Lung (tissue), 12 donors: ENCODE measurements around the gene ACTL10. TPM values are rescaled to one million over a fixed set of nuclear protein-coding genes. Genes with fewer than 3 reads are reported as not detected.

ENCODE experiments used
- ATAC-seq: fragments of 200-7000 bp; cut with Tn5 transposase; one replicate; pipeline ENCODE4 v1.9.1; 2020; ENCODE audit warnings: moderate number of reproducible peaks; ENCODE audit not compliant: insufficient read depth, low FRiP score
- DNase-seq, 3 donors: peaks; one replicate each; pipeline ENCODE4 v3.0.0-alpha.2; 2013 to 2017
- H3K27ac ChIP-seq, 2 donors: one replicate each; pipeline ENCODE4 v1.5.1; 2013; ENCODE audit warnings: mild to moderate bottlenecking in 2 of 2, moderate library complexity in 2 of 2, control low read depth in 1 of 2, inconsistent platforms in 1 of 2, low read depth in 1 of 2, low read length in 1 of 2
- H3K27me3 ChIP-seq, 3 donors: one replicate each; pipeline ENCODE4 v1.5.1; 2013; ENCODE audit warnings: low read length in 2 of 3; ENCODE audit not compliant: control insufficient read depth in 3 of 3, insufficient read depth in 3 of 3
- H3K36me3 ChIP-seq, 4 donors: one replicate each; pipeline ENCODE4 v1.5.1; 2013; ENCODE audit warnings: low read length in 4 of 4, mild to moderate bottlenecking in 1 of 4, moderate library complexity in 1 of 4; ENCODE audit not compliant: control insufficient read depth in 4 of 4, insufficient read depth in 4 of 4
- H3K4me1 ChIP-seq, 5 donors: one replicate each; pipeline ENCODE4 v1.5.1; 2013; ENCODE audit warnings: low read length in 5 of 5, mild to moderate bottlenecking in 2 of 5, moderate library complexity in 1 of 5; ENCODE audit not compliant: control insufficient read depth in 5 of 5, insufficient read depth in 5 of 5
- H3K4me3 ChIP-seq: one replicate; pipeline ENCODE4 v1.5.1; 2013; ENCODE audit warnings: mild to moderate bottlenecking, control low read depth, moderate library complexity
- H3K9ac ChIP-seq, 2 donors: one replicate each; pipeline ENCODE4 v1.5.1; 2013; ENCODE audit warnings: low read length in 2 of 2, control low read depth in 1 of 2; ENCODE audit not compliant: insufficient read depth in 1 of 2
- H3K9me3 ChIP-seq, 4 donors: one replicate each; pipeline ENCODE4 v1.5.1; 2013; ENCODE audit warnings: low read length in 3 of 4, mild to moderate bottlenecking in 1 of 4, moderate library complexity in 1 of 4; ENCODE audit not compliant: control insufficient read depth in 4 of 4, insufficient read depth in 3 of 4
- CTCF ChIP-seq: IDR thresholded peaks from 2 replicates; pipeline ENCODE4 v1.5.1; 2012; ENCODE audit warnings: mild to moderate bottlenecking; ENCODE audit errors: control extremely low read depth, extremely low read depth
- WGBS, 2 donors: extraction: QIAGEN DNeasy Blood & Tissue Kit; methylation state at CpG; one replicate each; pipeline ENCODE4 v1.1.7; 2013; 5-methylcytosine and 5-hydroxymethylcytosine counted together
- polyA plus RNA-seq, 2 donors: library from polyadenylated mRNA; stranded (reverse); fragments of 200-250 nt; gene quantifications; one replicate each; pipeline ENCODE4 v1.2.1, GENCODE V29; 2013
- total RNA-seq, 2 donors: library from RNA; depleted of rRNA in 1 of 2; stranded (reverse); fragments of >200 nt in 1 of 2; gene quantifications; one replicate each; pipeline ENCODE4 v1.2.1, GENCODE V29; 2014 to 2021
- donor health status: control.
- donor health status: control.
- donor health status: Bipolar disorder and iron deficiency.
- donor health status: healthy.
- donor health status: DM: yes; HTN: yes; CAD: no.

The ACTL10 gene
- total and polyA plus RNA-seq, 4 donors, result 0.26 to 3.4 (median 2.2) TPM

GRCh38 chr20:33662172-33662571 lies 4.6 kb upstream of the ACTL10 start, which contains the start of gene C20orf144:
TSS of gene C20orf144 (plus strand) at chr20:33662327. CDS start at chr20:33662346, 19 bp downstream.
- H3K36me3 ChIP-seq, result peaks cover 0 to 15% (median 4%) of the 10 kb centered on the region in 4 donors
- 94 to 96% methylated on average over 10 of the region's 10 CpGs for WGBS, 2 donors
- peaks cover 0 to 27% (median 4%) of the 10 kb centered on the region in 5 donors for H3K4me1 ChIP-seq
- DNase-seq (no peak), ATAC-seq (no peak)
- peak within 1 kb of the TSS in 1 of 2 donors; percentile 86 for H3K27ac ChIP-seq
- peak within 1 kb of the TSS; percentile 68 for H3K4me3 ChIP-seq
- H3K9ac ChIP-seq, result no peak within 1 kb of the TSS
- TF ChIP-seq CTCF, result no peak
- no peaks in the 10 kb centered on the region for H3K27me3 ChIP-seq
- no peaks in the 10 kb centered on the region for H3K9me3 ChIP-seq

- peak; percentile 81 to 90 (median 83) for DNase-seq
- peak; percentile 69 for ATAC-seq
These were observed 3.3 kb upstream of the ACTL10 start for GRCh38 chr20:33663161-33664084.

GRCh38 chr20:33664085-33664761 lies 2.5 kb upstream of the ACTL10 start:
- Histone ChIP-seq H3K9me3 (no peaks in the 10 kb centered on the region), H3K4me3 (peak overlapping the region; percentile 46), H3K27me3 (no peaks in the 10 kb centered on the region), H3K9ac (peak overlapping the region; percentile 39 to 66), H3K4me1 (peaks cover 0 to 37% (median 4%) of the 10 kb centered on the region in 5 donors), H3K27ac (peak overlapping the region; percentile 86 to 92), H3K36me3 (peaks cover 0 to 7% (median 3%) of the 10 kb centered on the region in 4 donors)
- WGBS, 2 donors, result 52 to 57% methylated on average over 9 of the region's 9 CpGs
- DNase-seq, result no peak
- no peak for ATAC-seq
- no peak for TF ChIP-seq CTCF

More at GRCh38 chr20:33663161-33664084, 3.3 kb upstream of the ACTL10 start:
- Histone ChIP-seq H3K4me1 (peaks cover 0 to 37% (median 4%) of the 10 kb centered on the region in 5 donors), H3K9me3 (no peaks in the 10 kb centered on the region), H3K27ac (peak overlapping the region; percentile 86 to 92), H3K36me3 (peaks cover 0 to 13% (median 2%) of the 10 kb centered on the region in 4 donors), H3K9ac (peak overlapping the region; percentile 39 to 66), H3K4me3 (peak overlapping the region; percentile 68), H3K27me3 (no peaks in the 10 kb centered on the region)
- 1% methylated on average over 78 to 84 of the region's 84 CpGs for WGBS, 2 donors
- TF ChIP-seq CTCF, result no peak
